HEK293 (cell line): Measurements from ENCODE around the gene DNAL4.

ENCODE experiments used
- CTCF ChIA-PET: fragments of 350-600 bp; formaldehyde crosslinking; extraction: SDS; loops from one replicate; lab custom pipeline; 2021; ENCODE audit warnings: antibody characterized with exemption; lab: Yijun Ruan, JAX
- POLR2A ChIA-PET: fragments of 300-600 bp; formaldehyde crosslinking; extraction: SDS; loops from one replicate; lab custom pipeline; 2020; ENCODE audit warnings: antibody characterized with exemption, inconsistent platforms; lab: Yijun Ruan, JAX
- H3K27ac ChIP-seq: fragments of 200-500 bp; sonication (Bioruptor generic); 2 replicates; pipeline ENCODE4 v1.5.1; 2014; ENCODE audit warnings: low read depth, low read length, control low read depth, inconsistent platforms; ENCODE audit errors: extremely low read depth
- H3K36me3 ChIP-seq, 2 experiments: fragments of 200-500 bp in 1 of 2; sonication (Bioruptor generic) in 1 of 2; 1 replicate in 1 of 2; 2 replicates in 1 of 2; pipeline ENCODE4 v1.5.1; 2014 to 2017; ENCODE audit warnings: inconsistent platforms in 2 of 2, low read length in 2 of 2; ENCODE audit not compliant: control insufficient read depth in 2 of 2, insufficient read depth in 1 of 2
- H3K4me1 ChIP-seq: fragments of 200-500 bp; sonication (Bioruptor generic); 2 replicates; pipeline ENCODE4 v1.5.1; 2014; ENCODE audit warnings: mild to moderate bottlenecking, low read length, inconsistent platforms; ENCODE audit not compliant: control insufficient read depth, insufficient read depth
- H3K4me3 ChIP-seq: 2 replicates; pipeline ENCODE4 v1.5.1; 2011; ENCODE audit warnings: low read depth, mild to moderate bottlenecking, control low read depth, low read length, moderate library complexity
- H3K9me3 ChIP-seq: fragments of 200-500 bp; sonication (Bioruptor generic); 2 replicates; pipeline ENCODE4 v1.5.1; 2014; ENCODE audit warnings: low read depth, low read length, inconsistent platforms; ENCODE audit not compliant: control insufficient read depth, insufficient read depth
- GLIS1 ChIP-seq: fragments of 450-650 bp; formaldehyde crosslinking; IDR thresholded peaks from 2 replicates; pipeline ENCODE4 v1.5.1; 2016; ENCODE audit warnings: missing biosample characterization, missing genetic modification characterization
- HIC1 ChIP-seq: fragments of 450-650 bp; formaldehyde crosslinking; IDR thresholded peaks from 2 replicates; pipeline ENCODE4 v1.5.1; 2016; ENCODE audit warnings: missing biosample characterization, missing genetic modification characterization
- HOXA7 ChIP-seq: sonication (generic); formaldehyde crosslinking; IDR thresholded peaks from 2 replicates; pipeline ENCODE4 v1.8.1; 2022; ENCODE audit warnings: missing genetic modification reagents, borderline replicate concordance
- KLF16 ChIP-seq: fragments of 450-650 bp; formaldehyde crosslinking; IDR thresholded peaks from 2 replicates; pipeline ENCODE4 v1.5.1; 2017; ENCODE audit warnings: missing biosample characterization, missing genetic modification characterization
- OSR2 ChIP-seq: fragments of 450-650 bp; formaldehyde crosslinking; IDR thresholded peaks from 2 replicates; pipeline ENCODE4 v1.5.1; 2016; ENCODE audit warnings: missing biosample characterization, missing genetic modification characterization
- ZBTB1 ChIP-seq: fragments of 450-650 bp; formaldehyde crosslinking; IDR thresholded peaks from 2 replicates; pipeline ENCODE4 v1.5.1; 2016; ENCODE audit warnings: missing biosample characterization, missing genetic modification characterization
- ZBTB7A ChIP-seq: fragments of 450-650 bp; formaldehyde crosslinking; IDR thresholded peaks from 2 replicates; pipeline ENCODE4 v1.5.1; 2016; ENCODE audit warnings: low read depth, missing biosample characterization, missing genetic modification characterization
- ZFP69B ChIP-seq: fragments of 450-650 bp; formaldehyde crosslinking; IDR thresholded peaks from 2 replicates; pipeline ENCODE4 v1.5.1; 2016; ENCODE audit warnings: missing biosample characterization, missing genetic modification characterization
- ZNF10 ChIP-seq: fragments of 450-650 bp; formaldehyde crosslinking; IDR thresholded peaks from 2 replicates; pipeline ENCODE4 v1.5.1; 2017; ENCODE audit warnings: missing biosample characterization, missing genetic modification characterization
- ZNF18 ChIP-seq: fragments of 450-650 bp; formaldehyde crosslinking; IDR thresholded peaks from 2 replicates; pipeline ENCODE4 v1.5.1; 2016; ENCODE audit warnings: missing biosample characterization, missing genetic modification characterization
- ZNF223 ChIP-seq: fragments of 450-650 bp; formaldehyde crosslinking; IDR thresholded peaks from 2 replicates; pipeline ENCODE4 v1.5.1; 2016; ENCODE audit warnings: missing biosample characterization, missing genetic modification characterization
- ZNF311 ChIP-seq: fragments of 450-650 bp; formaldehyde crosslinking; IDR thresholded peaks from 2 replicates; pipeline ENCODE4 v1.5.1; 2017; ENCODE audit warnings: missing biosample characterization, missing genetic modification characterization, borderline replicate concordance
- ZNF549 ChIP-seq: fragments of 450-650 bp; IDR thresholded peaks from 2 replicates; pipeline ENCODE4 v1.5.1; 2018; ENCODE audit warnings: missing biosample characterization, missing genetic modification characterization, mild to moderate bottlenecking, inconsistent platforms, moderate library complexity
- ZNF600 ChIP-seq: fragments of 450-650 bp; formaldehyde crosslinking; IDR thresholded peaks from 2 replicates; pipeline ENCODE4 v1.5.1; 2016; ENCODE audit warnings: missing biosample characterization, missing genetic modification characterization
- ZNF629 ChIP-seq: fragments of 450-650 bp; formaldehyde crosslinking; IDR thresholded peaks from 2 replicates; pipeline ENCODE4 v1.5.1; 2017; ENCODE audit warnings: missing biosample characterization, missing genetic modification characterization
- ZNF660 ChIP-seq: fragments of 450-650 bp; IDR thresholded peaks from 2 replicates; pipeline ENCODE4 v1.5.1; 2018; ENCODE audit warnings: missing biosample characterization, mild to moderate bottlenecking, missing genetic modification characterization
- ZNF677 ChIP-seq: fragments of 450-650 bp; IDR thresholded peaks from 2 replicates; pipeline ENCODE4 v1.5.0; 2018; ENCODE audit warnings: missing biosample characterization, mild to moderate bottlenecking, missing genetic modification characterization, moderate library complexity
- ZNF785 ChIP-seq: fragments of 450-650 bp; formaldehyde crosslinking; IDR thresholded peaks from 2 replicates; pipeline ENCODE4 v1.5.1; 2016; ENCODE audit warnings: missing biosample characterization, missing genetic modification characterization
- TF ChIP-seq, protein P1 (sequence below): fragments of 450-650 bp; formaldehyde crosslinking; IDR thresholded peaks from 2 replicates; pipeline ENCODE4 v1.5.1; 2016; ENCODE audit warnings: missing biosample characterization, missing genetic modification characterization, low read depth
- TF ChIP-seq, protein P2 (sequence below): fragments of 450-650 bp; formaldehyde crosslinking; IDR thresholded peaks from 2 replicates; pipeline ENCODE4 v1.5.1; 2016; ENCODE audit warnings: missing biosample characterization, missing genetic modification characterization
- TF ChIP-seq, protein P3 (sequence below): fragments of 450-650 bp; formaldehyde crosslinking; IDR thresholded peaks from 2 replicates; pipeline ENCODE4 v1.5.1; 2016; ENCODE audit warnings: missing biosample characterization, missing genetic modification characterization, borderline replicate concordance

DNAL4 gene

GRCh38 chr22:38840129-38840528, 46.2 kb upstream of the DNAL4 start (continued):
- no peak for TF ChIP-seq HIC1 (tag by site-specific recombination)
- no peak for TF ChIP-seq HOXA7 (CRISPR knock-in tag)
- no peak for TF ChIP-seq ZNF660 (tag by site-specific recombination)
- no peak for TF ChIP-seq OSR2 (tag by site-specific recombination)
- TF ChIP-seq, protein P1, sequence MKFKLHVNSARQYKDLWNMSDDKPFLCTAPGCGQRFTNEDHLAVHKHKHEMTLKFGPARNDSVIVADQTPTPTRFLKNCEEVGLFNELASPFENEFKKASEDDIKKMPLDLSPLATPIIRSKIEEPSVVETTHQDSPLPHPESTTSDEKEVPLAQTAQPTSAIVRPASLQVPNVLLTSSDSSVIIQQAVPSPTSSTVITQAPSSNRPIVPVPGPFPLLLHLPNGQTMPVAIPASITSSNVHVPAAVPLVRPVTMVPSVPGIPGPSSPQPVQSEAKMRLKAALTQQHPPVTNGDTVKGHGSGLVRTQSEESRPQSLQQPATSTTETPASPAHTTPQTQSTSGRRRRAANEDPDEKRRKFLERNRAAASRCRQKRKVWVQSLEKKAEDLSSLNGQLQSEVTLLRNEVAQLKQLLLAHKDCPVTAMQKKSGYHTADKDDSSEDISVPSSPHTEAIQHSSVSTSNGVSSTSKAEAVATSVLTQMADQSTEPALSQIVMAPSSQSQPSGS (tag by site-specific recombination), result no peak
- no peak for TF ChIP-seq KLF16 (tag by site-specific recombination)
- no peak for TF ChIP-seq ZNF311
- no peak for TF ChIP-seq ZNF10
- peak; percentile 96 for TF ChIP-seq ZNF223 (tag by site-specific recombination)
- TF ChIP-seq, protein P2, sequence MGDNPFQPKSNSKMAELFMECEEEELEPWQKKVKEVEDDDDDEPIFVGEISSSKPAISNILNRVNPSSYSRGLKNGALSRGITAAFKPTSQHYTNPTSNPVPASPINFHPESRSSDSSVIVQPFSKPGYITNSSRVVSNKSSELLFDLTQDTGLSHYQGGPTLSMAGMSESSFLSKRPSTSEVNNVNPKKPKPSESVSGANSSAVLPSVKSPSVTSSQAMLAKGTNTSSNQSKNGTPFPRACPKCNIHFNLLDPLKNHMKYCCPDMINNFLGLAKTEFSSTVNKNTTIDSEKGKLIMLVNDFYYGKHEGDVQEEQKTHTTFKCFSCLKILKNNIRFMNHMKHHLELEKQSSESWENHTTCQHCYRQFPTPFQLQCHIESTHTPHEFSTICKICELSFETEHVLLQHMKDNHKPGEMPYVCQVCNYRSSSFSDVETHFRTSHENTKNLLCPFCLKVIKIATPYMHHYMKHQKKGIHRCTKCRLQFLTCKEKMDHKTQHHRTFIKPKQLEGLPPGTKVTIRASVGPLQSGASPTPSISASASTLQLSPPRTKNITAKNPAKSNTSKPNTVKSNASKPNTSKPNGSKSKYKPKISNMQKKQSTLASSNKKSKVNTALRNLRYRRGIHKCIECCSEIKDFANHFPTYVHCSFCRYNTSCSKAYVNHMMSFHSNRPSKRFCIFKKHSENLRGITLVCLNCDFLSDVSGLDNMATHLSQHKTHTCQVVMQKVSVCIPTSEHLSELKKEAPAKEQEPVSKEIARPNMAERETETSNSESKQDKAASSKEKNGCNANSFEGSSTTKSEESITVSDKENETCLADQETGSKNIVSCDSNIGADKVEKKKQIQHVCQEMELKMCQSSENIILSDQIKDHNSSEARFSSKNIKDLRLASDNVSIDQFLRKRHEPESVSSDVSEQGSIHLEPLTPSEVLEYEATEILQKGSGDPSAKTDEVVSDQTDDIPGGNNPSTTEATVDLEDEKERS (tag by site-specific recombination), result no peak
- TF ChIP-seq ZBTB7A (tag by site-specific recombination), result no peak
- TF ChIP-seq ZFP69B (tag by site-specific recombination), result no peak
- peak; percentile 50 for TF ChIP-seq ZNF18 (tag by site-specific recombination)
- no peak for TF ChIP-seq GLIS1 (tag by site-specific recombination)
- TF ChIP-seq ZNF785 (tag by site-specific recombination), result 0 out of 2 replicates have a peak, but pooled peaks have one; percentile 30
- no peak for TF ChIP-seq ZNF677 (tag by site-specific recombination)
- TF ChIP-seq ZNF600 (tag by site-specific recombination), result no peak

GRCh38 chr22:38839686-38840085, 45.7 kb upstream of the DNAL4 start:
- TF ChIP-seq ZNF549 (no peak), OSR2 (tag by site-specific recombination) (peak; percentile 27; the same call in 1 of the 2 replicates), ZNF629 (no peak), ZBTB1 (tag by site-specific recombination) (no peak)
- TF ChIP-seq, protein P3, sequence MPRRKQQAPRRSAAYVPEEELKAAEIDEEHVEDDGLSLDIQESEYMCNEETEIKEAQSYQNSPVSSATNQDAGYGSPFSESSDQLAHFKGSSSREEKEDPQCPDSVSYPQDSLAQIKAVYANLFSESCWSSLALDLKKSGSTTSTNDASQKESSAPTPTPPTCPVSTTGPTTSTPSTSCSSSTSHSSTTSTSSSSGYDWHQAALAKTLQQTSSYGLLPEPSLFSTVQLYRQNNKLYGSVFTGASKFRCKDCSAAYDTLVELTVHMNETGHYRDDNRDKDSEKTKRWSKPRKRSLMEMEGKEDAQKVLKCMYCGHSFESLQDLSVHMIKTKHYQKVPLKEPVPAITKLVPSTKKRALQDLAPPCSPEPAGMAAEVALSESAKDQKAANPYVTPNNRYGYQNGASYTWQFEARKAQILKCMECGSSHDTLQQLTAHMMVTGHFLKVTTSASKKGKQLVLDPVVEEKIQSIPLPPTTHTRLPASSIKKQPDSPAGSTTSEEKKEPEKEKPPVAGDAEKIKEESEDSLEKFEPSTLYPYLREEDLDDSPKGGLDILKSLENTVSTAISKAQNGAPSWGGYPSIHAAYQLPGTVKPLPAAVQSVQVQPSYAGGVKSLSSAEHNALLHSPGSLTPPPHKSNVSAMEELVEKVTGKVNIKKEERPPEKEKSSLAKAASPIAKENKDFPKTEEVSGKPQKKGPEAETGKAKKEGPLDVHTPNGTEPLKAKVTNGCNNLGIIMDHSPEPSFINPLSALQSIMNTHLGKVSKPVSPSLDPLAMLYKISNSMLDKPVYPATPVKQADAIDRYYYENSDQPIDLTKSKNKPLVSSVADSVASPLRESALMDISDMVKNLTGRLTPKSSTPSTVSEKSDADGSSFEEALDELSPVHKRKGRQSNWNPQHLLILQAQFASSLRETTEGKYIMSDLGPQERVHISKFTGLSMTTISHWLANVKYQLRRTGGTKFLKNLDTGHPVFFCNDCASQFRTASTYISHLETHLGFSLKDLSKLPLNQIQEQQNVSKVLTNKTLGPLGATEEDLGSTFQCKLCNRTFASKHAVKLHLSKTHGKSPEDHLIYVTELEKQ (tag by site-specific recombination), result 0 out of 2 replicates have a peak, but pooled peaks have one; percentile 8
- POLR2A ChIA-PET, result no interaction called here

More at GRCh38 chr22:38839686-38840085, 45.7 kb upstream of the DNAL4 start:
- CTCF ChIA-PET, result interaction anchor here (0.6 to 1.2 kb wide), 3 partner anchors 13 to 70 kb away, joined by 6 to 7 read pairs (median 6); no protein-coding TSS in a partner anchor
- Histone ChIP-seq H3K36me3 (no peaks in the 10 kb centered on the region), H3K4me3 (no peak overlapping the region), H3K9me3 (no peaks in the 10 kb centered on the region), H3K27ac (no peak overlapping the region), H3K4me1 (0 out of 2 replicates have a peak, but pooled peaks cover 2% of the 10 kb centered on the region)
